Heart left ventricle (tissue), 16 donors: Measurements from ENCODE around the gene LIPC. TPM values are rescaled to one million over a fixed set of nuclear protein-coding genes. Genes with fewer than 3 reads are reported as not detected.

ENCODE experiments used
- ATAC-seq, 4 donors: fragments of 200-7000 bp; cut with Tn5 transposase; one replicate each; pipeline ENCODE4 v1.9.1; 2020 to 2022; ENCODE audit warnings: moderate library complexity in 4 of 4, mild to moderate bottlenecking in 3 of 4, moderate number of reproducible peaks in 1 of 4
- DNase-seq, 5 donors: peaks; one replicate each; pipeline ENCODE4 v3.0.0-alpha.2; 2020
- H3K27ac ChIP-seq, 12 donors: fragments of 200-600 bp; sonication (generic) in 4 of 12; one replicate each; pipeline versions ENCODE4 v1.5.0 to v1.8.0; 2016 to 2022; ENCODE audit warnings: mild to moderate bottlenecking in 2 of 12
- H3K27me3 ChIP-seq, 9 donors: fragments of 200-600 bp; sonication (generic) in 2 of 9; one replicate each; pipeline versions ENCODE4 v1.5.1 to v1.8.0; 2016 to 2022; ENCODE audit warnings: mild to moderate bottlenecking in 3 of 9
- H3K36me3 ChIP-seq, 9 donors: fragments of 200-600 bp; sonication (generic) in 2 of 9; one replicate each; pipeline versions ENCODE4 v1.5.0 to v1.8.0; 2018 to 2022; ENCODE audit warnings: mild to moderate bottlenecking in 2 of 9
- H3K4me1 ChIP-seq, 12 donors: fragments of 200-600 bp; sonication (generic) in 4 of 12; one replicate each; pipeline versions ENCODE4 v1.5.0 to v1.8.0; 2016 to 2022; ENCODE audit warnings: mild to moderate bottlenecking in 3 of 12
- H3K4me3 ChIP-seq, 12 donors: fragments of 200-600 bp; sonication (generic) in 4 of 12; one replicate each; pipeline versions ENCODE4 v1.5.0 to v1.8.0; 2017 to 2022; ENCODE audit warnings: mild to moderate bottlenecking in 9 of 12, moderate library complexity in 4 of 12
- H3K9me3 ChIP-seq, 12 donors: fragments of 200-600 bp; sonication (generic) in 4 of 12; one replicate each; pipeline versions ENCODE4 v1.5.0 to v1.8.0; 2016 to 2022; ENCODE audit warnings: mild to moderate bottlenecking in 1 of 12
- POLR2A ChIP-seq, 2 donors: fragments of 450-650 bp; IDR thresholded peaks; one replicate each; pipeline ENCODE4 v1.6.1; 2017; ENCODE audit warnings: antibody characterized with exemption in 2 of 2, mild to moderate bottlenecking in 2 of 2, moderate library complexity in 2 of 2
- WGBS, 4 donors: extraction: QIAGEN DNeasy Blood & Tissue Kit in 2 of 4; methylation state at CpG; one replicate each; pipeline versions ENCODE4 v1.1.5 to v1.1.7; 2013 to 2018; 5-methylcytosine and 5-hydroxymethylcytosine counted together
- intact Hi-C, 10 donors: fragments of 100-400 bp; cut with DNase I; formaldehyde crosslinking; loops; one replicate each; pipeline versions ENCODE4 v1.11.1 to v1.14.2; 2022
- polyA plus RNA-seq, 2 donors: library from polyadenylated mRNA; stranded (reverse); fragments of 200-250 nt; gene quantifications; one replicate each; pipeline ENCODE4 v1.2.3, GENCODE V29; 2013
- total RNA-seq, 9 donors: library from RNA; depleted of rRNA in 2 of 9; stranded (reverse); fragments of >200 nt in 2 of 9; fragmentation: NEBNext Ultra II Directional in 3 of 9; extraction: Animal tissue kit (Norgen Biotek cat#: 25700) in 3 of 9; gene quantifications; one replicate each; pipeline versions ENCODE4 v1.1.0 to v1.2.4, GENCODE V29; 2016 to 2023
- TF ChIP-seq, protein P1 (sequence below), 12 donors: fragments of 200-600 bp; sonication (generic) in 4 of 12; IDR thresholded peaks; one replicate each; pipeline versions ENCODE4 v1.5.0 to v1.8.0; 2018 to 2022; ENCODE audit warnings: antibody characterized with exemption in 12 of 12, mild to moderate bottlenecking in 5 of 12
- donor health status: ischemic (EF 13 %, LVEDD 7.1; RV severe dilation, severe dysfunction).
- donor health status: healthy with polysubstance abuse.
- donor health status: DM: no; HTN: yes; CAD: no.
- donor health status: DM: no; HTN: no; CAD: no.
- donor health status: ischemic (EF 25% LVEDD 6.9; RV normal size, moderate dysfunction).
- donor health status: ischemic (EF 25% LVEDD 5.7; RV mildly dilated, moderate dysfunction).
- donor health status: healthy.
- donor health status: DM: yes; HTN: yes; CAD: no.
- donor health status: ischemic (EF 35%, LVEDD 5.7; RV mildly dilated, moderate dysfunction).
- donor health status: nonischemic (EF 11% LVEDD 7.7; RV severe dilation, severe dysfunction).
- donor health status: DM: yes; HTN: yes; CAD: no.
- donor health status: PGD.
- donor health status: ischemic (EF 29% LVEDD 5.4; RV normal size, mild dysfunction).
- donor health status: nonischemic (EF 23%, LVEDD 6.1; RV moderate dilation, normal function).

LIPC gene
- total and polyA plus RNA-seq, 11 donors, result 0.10 to 1.4 (median 0.55) TPM; not detected in 1

DNA sequence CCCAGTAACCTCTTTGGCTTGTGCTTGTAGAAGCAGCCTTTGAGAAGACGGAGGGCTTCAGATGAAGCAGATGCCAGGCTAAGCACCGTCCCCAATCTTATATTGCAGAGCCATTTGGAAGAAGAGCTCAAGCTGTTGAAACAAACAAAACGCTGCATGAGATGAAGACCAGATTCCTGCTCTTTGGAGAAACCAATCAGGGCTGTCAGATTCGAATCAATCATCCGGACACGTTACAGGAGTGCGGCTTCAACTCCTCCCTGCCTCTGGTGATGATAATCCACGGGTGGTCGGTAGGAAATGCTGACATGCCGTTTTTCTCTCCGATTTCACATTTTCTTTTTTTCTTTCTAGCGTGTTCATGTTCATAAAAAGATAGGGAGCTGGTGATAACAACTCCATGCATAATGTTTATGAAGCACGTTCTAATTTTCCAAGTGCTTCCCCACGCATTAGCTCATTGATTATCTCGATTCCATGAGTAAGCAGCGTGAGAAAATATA is 106.5 kb downstream of the LIPC start:
- H3K9me3 ChIP-seq, result no peaks in the 10 kb centered on the region
- 68 to 77% (median 73%) methylated on average over 16 of the region's 16 CpGs for WGBS, 4 donors
- H3K4me3 ChIP-seq, result no peak overlapping the region
- H3K36me3 ChIP-seq, result no peaks in the 10 kb centered on the region
- no peak for ATAC-seq
- DNase-seq, result no peak
- intact Hi-C loops, result no loop called here
- H3K27me3 ChIP-seq, result no peaks in the 10 kb centered on the region
- no peaks in the 10 kb centered on the region for H3K4me1 ChIP-seq
- H3K27ac ChIP-seq, result no peak overlapping the region
- TF ChIP-seq, protein P1, sequence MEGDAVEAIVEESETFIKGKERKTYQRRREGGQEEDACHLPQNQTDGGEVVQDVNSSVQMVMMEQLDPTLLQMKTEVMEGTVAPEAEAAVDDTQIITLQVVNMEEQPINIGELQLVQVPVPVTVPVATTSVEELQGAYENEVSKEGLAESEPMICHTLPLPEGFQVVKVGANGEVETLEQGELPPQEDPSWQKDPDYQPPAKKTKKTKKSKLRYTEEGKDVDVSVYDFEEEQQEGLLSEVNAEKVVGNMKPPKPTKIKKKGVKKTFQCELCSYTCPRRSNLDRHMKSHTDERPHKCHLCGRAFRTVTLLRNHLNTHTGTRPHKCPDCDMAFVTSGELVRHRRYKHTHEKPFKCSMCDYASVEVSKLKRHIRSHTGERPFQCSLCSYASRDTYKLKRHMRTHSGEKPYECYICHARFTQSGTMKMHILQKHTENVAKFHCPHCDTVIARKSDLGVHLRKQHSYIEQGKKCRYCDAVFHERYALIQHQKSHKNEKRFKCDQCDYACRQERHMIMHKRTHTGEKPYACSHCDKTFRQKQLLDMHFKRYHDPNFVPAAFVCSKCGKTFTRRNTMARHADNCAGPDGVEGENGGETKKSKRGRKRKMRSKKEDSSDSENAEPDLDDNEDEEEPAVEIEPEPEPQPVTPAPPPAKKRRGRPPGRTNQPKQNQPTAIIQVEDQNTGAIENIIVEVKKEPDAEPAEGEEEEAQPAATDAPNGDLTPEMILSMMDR (IDR thresholded peaks at IDR 0.05), result no peak
- no peak for TF ChIP-seq POLR2A (IDR thresholded peaks at IDR 0.05)

DNA sequence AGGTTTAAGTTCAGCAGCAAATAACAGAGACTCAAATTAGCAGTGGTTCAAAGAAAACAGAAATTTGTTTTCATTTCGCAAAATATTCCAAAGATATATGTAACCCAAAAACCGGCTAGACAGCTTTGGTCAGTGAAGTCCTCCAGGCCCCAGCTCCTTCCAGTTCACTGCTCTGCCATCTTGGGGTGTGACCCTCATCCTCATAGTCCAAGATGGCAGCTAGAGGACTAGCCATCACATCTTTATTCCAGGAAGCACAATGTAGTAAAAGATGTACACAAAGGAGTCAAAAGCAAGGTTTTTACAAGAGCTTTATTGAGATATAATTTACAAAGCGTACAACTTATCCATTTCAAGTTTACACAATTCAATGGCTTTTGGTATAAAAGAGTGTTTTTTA is 107.1 kb downstream of the LIPC start:
- TF ChIP-seq, protein P1 (IDR thresholded peaks at IDR 0.05), result no peak
- no peak for TF ChIP-seq POLR2A (IDR thresholded peaks at IDR 0.05)
- intact Hi-C loops, result no loop called here

DNA sequence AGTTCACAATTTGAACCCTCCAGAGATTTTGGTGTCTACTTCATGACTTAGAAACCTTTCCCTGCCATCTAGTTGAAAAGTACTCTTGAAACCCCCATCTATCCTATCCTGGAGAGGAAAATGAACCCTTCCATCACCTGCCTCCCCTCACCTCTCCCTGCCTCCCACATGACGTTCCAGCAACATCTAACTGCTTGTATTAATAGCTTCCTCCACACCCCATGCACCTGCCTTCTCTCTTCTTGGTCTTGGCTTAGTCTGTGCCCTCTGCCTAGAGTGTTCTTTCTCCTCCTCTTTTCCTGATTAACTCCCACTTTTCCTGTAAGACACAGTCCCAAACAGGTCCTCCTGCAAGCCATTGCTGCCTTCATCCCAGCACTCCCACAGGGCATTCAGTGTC is 107.8 kb downstream of the LIPC start:
- DNase-seq (no peak), ATAC-seq (no peak)
- Histone ChIP-seq H3K9me3 (no peaks in the 10 kb centered on the region), H3K4me1 (no peaks in the 10 kb centered on the region), H3K27ac (no peak overlapping the region), H3K27me3 (no peaks in the 10 kb centered on the region), H3K36me3 (no peaks in the 10 kb centered on the region), H3K4me3 (no peak overlapping the region)
- intact Hi-C loops, result no loop called here
- WGBS, 4 donors, result 42 to 72% (median 53%) methylated on average over 1 of the region's 1 CpG
- no peak for TF ChIP-seq POLR2A (IDR thresholded peaks at IDR 0.05)
- TF ChIP-seq, protein P1 (IDR thresholded peaks at IDR 0.05), result no peak

More for the DNA sequence above, 107.1 kb downstream of the LIPC start:
- WGBS, 4 donors, result 92 to 98% (median 97%) methylated on average over 3 of the region's 3 CpGs
- Histone ChIP-seq H3K9me3 (no peaks in the 10 kb centered on the region), H3K4me3 (no peak overlapping the region), H3K27me3 (no peaks in the 10 kb centered on the region), H3K36me3 (no peaks in the 10 kb centered on the region), H3K4me1 (no peaks in the 10 kb centered on the region), H3K27ac (no peak overlapping the region)
- ATAC-seq (no peak), DNase-seq (no peak)

DNA sequence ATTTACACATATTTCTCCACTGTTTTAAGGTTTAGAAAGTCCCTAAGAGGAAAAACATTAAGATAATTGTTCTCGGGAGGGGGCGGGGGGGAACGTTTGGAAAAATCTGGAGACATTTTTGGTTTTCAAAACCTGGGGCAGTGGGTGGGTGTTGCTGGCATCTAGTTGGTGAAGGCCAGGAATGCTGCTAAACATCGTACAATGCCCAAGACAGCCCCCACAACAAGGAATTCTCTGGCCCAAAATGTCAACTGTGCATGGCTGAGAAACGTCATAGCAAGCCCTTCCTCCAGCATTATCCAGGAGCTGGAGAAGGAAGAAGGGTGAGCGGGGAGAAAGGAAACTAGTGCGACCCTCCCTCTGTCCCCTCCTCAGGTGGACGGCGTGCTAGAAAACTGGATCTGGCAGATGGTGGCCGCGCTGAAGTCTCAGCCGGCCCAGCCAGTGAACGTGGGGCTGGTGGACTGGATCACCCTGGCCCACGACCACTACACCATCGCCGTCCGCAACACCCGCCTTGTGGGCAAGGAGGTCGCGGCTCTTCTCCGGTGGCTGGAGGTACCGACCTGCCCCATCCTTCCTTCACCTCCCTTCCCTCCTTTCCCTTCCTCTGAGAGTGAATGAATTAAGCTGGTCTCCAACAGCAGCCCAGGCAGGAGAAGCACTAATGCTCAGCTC is 109.8 kb downstream of the LIPC start:
- intact Hi-C loops, result no loop called here
- DNase-seq, result no peak
- 85 to 91% (median 88%) methylated on average over 22 of the region's 22 CpGs for WGBS, 4 donors

More for the DNA sequence above, 109.8 kb downstream of the LIPC start:
- ATAC-seq, result no peak
- no peak for TF ChIP-seq POLR2A (IDR thresholded peaks at IDR 0.05)
- TF ChIP-seq, protein P1 (IDR thresholded peaks at IDR 0.05), result no peak
- H3K27ac ChIP-seq, result no peak overlapping the region
- no peaks in the 10 kb centered on the region for H3K27me3 ChIP-seq
- H3K36me3 ChIP-seq, result no peaks in the 10 kb centered on the region
- no peak overlapping the region for H3K4me3 ChIP-seq
- H3K9me3 ChIP-seq, result no peaks in the 10 kb centered on the region
- H3K4me1 ChIP-seq, result peaks cover 0 to 10% (median 4%) of the 10 kb centered on the region in 12 donors
